Activated CD4-positive, alpha-beta T cell treated with anti-CD3 and anti-CD28 coated beads, Interleukin-2, amount 10 ng/mL, durations not matched to agents 24 days and 14 days (primary cell): Measurements from ENCODE around the gene KCNAB1. TPM values are rescaled to one million over a fixed set of nuclear protein-coding genes. Genes with fewer than 3 reads are reported as not detected.
"Not testable (repeated sequence)": the region's sequence is repeated elsewhere in the genome, so short reads cannot be mapped to it uniquely, and the experiment has no call there.

Experiments
- DNase-seq: peaks from one replicate; pipeline ENCODE4 v3.0.0; 2022
- H3K27ac Mint-ChIP-seq: one replicate; pipeline ENCODE4 v1.8.0; 2022; ENCODE audit warnings: mild to moderate bottlenecking, mixed read lengths
- H3K27me3 Mint-ChIP-seq: one replicate; pipeline ENCODE4 v1.8.0; 2022; ENCODE audit warnings: mixed read lengths
- H3K36me3 Mint-ChIP-seq: one replicate; pipeline ENCODE4 v1.8.0; 2022; ENCODE audit warnings: low read depth, mild to moderate bottlenecking, mixed read lengths
- H3K4me1 Mint-ChIP-seq: one replicate; pipeline ENCODE4 v1.8.0; 2021; ENCODE audit warnings: mixed read lengths
- H3K4me3 Mint-ChIP-seq: one replicate; pipeline ENCODE4 v1.8.0; 2022; ENCODE audit warnings: mild to moderate bottlenecking, moderate library complexity, mixed read lengths
- H3K9me3 Mint-ChIP-seq: one replicate; pipeline ENCODE4 v1.8.0; 2021; ENCODE audit warnings: mixed read lengths
- intact Hi-C: fragments of 100-400 bp; cut with micrococcal nuclease; formaldehyde crosslinking; loops from one replicate; pipeline ENCODE4 v1.15.1; 2023
- total RNA-seq: library from RNA; stranded (reverse); gene quantifications from 2 replicates; pipeline ENCODE4 v1.2.3, GENCODE V29; 2022

KCNAB1 gene
- total RNA-seq, 1 donor from 2014 or later, result not detected

GRCh38 chr3:156201411-156202405 lies 81.3 kb downstream of the KCNAB1 start:
- no peaks in the 10 kb centered on the region for H3K4me1 Mint-ChIP-seq
- DNase-seq, result no peak
- H3K27ac Mint-ChIP-seq, result no peak overlapping the region
- no peak overlapping the region for H3K4me3 Mint-ChIP-seq
- no peaks in the 10 kb centered on the region for H3K36me3 Mint-ChIP-seq
- intact Hi-C loops, result no loop called here
- no peaks in the 10 kb centered on the region for H3K9me3 Mint-ChIP-seq
- peaks cover 7% of the 10 kb centered on the region for H3K27me3 Mint-ChIP-seq

GRCh38 chr3:156206157-156206556 lies 85.8 kb downstream of the KCNAB1 start:
- Mint-ChIP-seq H3K36me3 (no peaks in the 10 kb centered on the region), H3K4me1 (no peaks in the 10 kb centered on the region), H3K27me3 (peaks cover 14% of the 10 kb centered on the region), H3K4me3 (no peak overlapping the region), H3K27ac (no peak overlapping the region), H3K9me3 (no peaks in the 10 kb centered on the region)
- no peak for DNase-seq
- intact Hi-C loops, result no loop called here

- Mint-ChIP-seq H3K4me3 (no peak overlapping the region), H3K27me3 (peaks cover 22% of the 10 kb centered on the region), H3K27ac (no peak overlapping the region), H3K4me1 (no peaks in the 10 kb centered on the region), H3K9me3 (no peaks in the 10 kb centered on the region), H3K36me3 (no peaks in the 10 kb centered on the region)
- intact Hi-C loops, result no loop called here
- DNase-seq, result no peak
Observed at GRCh38 chr3:156207802-156208685, 87.7 kb downstream of the KCNAB1 start.

- Mint-ChIP-seq H3K4me1 (no peaks in the 10 kb centered on the region), H3K27me3 (peaks cover 20% of the 10 kb centered on the region), H3K36me3 (no peaks in the 10 kb centered on the region), H3K9me3 (no peaks in the 10 kb centered on the region), H3K4me3 (no peak overlapping the region), H3K27ac (no peak overlapping the region)
- intact Hi-C loops, result no loop called here
- DNase-seq, result no peak
Observed at GRCh38 chr3:156209631-156210335, 89.4 kb downstream of the KCNAB1 start.

- Mint-ChIP-seq H3K4me3 (no peak overlapping the region), H3K9me3 (no peaks in the 10 kb centered on the region), H3K27me3 (peaks cover 28% of the 10 kb centered on the region), H3K36me3 (no peaks in the 10 kb centered on the region), H3K4me1 (no peaks in the 10 kb centered on the region), H3K27ac (no peak overlapping the region)
- intact Hi-C loops, result no loop called here
- DNase-seq, result no peak
Observed at GRCh38 chr3:156211583-156211982, 91.2 kb downstream of the KCNAB1 start.

- Mint-ChIP-seq H3K36me3 (no peaks in the 10 kb centered on the region), H3K27ac (no peak overlapping the region), H3K9me3 (no peaks in the 10 kb centered on the region), H3K4me3 (no peak overlapping the region), H3K4me1 (no peaks in the 10 kb centered on the region), H3K27me3 (peaks cover 20% of the 10 kb centered on the region)
- intact Hi-C loops, result no loop called here
- no peak for DNase-seq
Observed at GRCh38 chr3:156214676-156215075, 94.3 kb downstream of the KCNAB1 start.

GRCh38 chr3:156215751-156216150 lies 95.4 kb downstream of the KCNAB1 start:
- no peak overlapping the region for H3K27ac Mint-ChIP-seq
- intact Hi-C loops, result no loop called here
- H3K4me3 Mint-ChIP-seq, result no peak overlapping the region
- no peaks in the 10 kb centered on the region for H3K9me3 Mint-ChIP-seq
- no peaks in the 10 kb centered on the region for H3K36me3 Mint-ChIP-seq
- DNase-seq, result no peak
- peaks cover 20% of the 10 kb centered on the region for H3K27me3 Mint-ChIP-seq
- no peaks in the 10 kb centered on the region for H3K4me1 Mint-ChIP-seq

GRCh38 chr3:156216216-156216615 lies 95.8 kb downstream of the KCNAB1 start:
- no peaks in the 10 kb centered on the region for H3K9me3 Mint-ChIP-seq
- intact Hi-C loops, result no loop called here
- H3K4me1 Mint-ChIP-seq, result no peaks in the 10 kb centered on the region
- DNase-seq, result no peak
- no peaks in the 10 kb centered on the region for H3K36me3 Mint-ChIP-seq
- H3K27ac Mint-ChIP-seq, result no peak overlapping the region
- peaks cover 19% of the 10 kb centered on the region for H3K27me3 Mint-ChIP-seq
- H3K4me3 Mint-ChIP-seq, result no peak overlapping the region

- Mint-ChIP-seq H3K9me3 (peaks cover 1% of the 10 kb centered on the region), H3K27me3 (peaks cover 15% of the 10 kb centered on the region), H3K4me1 (no peaks in the 10 kb centered on the region), H3K4me3 (no peak overlapping the region), H3K36me3 (no peaks in the 10 kb centered on the region), H3K27ac (no peak overlapping the region)
- intact Hi-C loops, result no loop called here
- DNase-seq, result no peak
Observed at GRCh38 chr3:156216852-156217251, 96.5 kb downstream of the KCNAB1 start.

- H3K27me3 Mint-ChIP-seq, result peaks cover 10% of the 10 kb centered on the region
- H3K4me3 Mint-ChIP-seq, result no peak overlapping the region
- H3K4me1 Mint-ChIP-seq, result no peaks in the 10 kb centered on the region
- DNase-seq, result no peak
- H3K36me3 Mint-ChIP-seq, result no peaks in the 10 kb centered on the region
- H3K9me3 Mint-ChIP-seq, result peaks cover 5% of the 10 kb centered on the region
- H3K27ac Mint-ChIP-seq, result no peak overlapping the region
- intact Hi-C loops, result no loop called here
Observed at GRCh38 chr3:156217674-156218352, 97.4 kb downstream of the KCNAB1 start.

- no peak for DNase-seq
- Mint-ChIP-seq H3K4me1 (no peaks in the 10 kb centered on the region), H3K27me3 (peaks cover 10% of the 10 kb centered on the region), H3K9me3 (peaks cover 5% of the 10 kb centered on the region), H3K4me3 (no peak overlapping the region), H3K27ac (no peak overlapping the region), H3K36me3 (no peaks in the 10 kb centered on the region)
- intact Hi-C loops, result no loop called here
Observed at GRCh38 chr3:156218353-156218744, 98.0 kb downstream of the KCNAB1 start.

GRCh38 chr3:156222381-156222780 lies 102.0 kb downstream of the KCNAB1 start:
- H3K4me3 Mint-ChIP-seq, H3K27me3 Mint-ChIP-seq, H3K27ac Mint-ChIP-seq, H3K4me1 Mint-ChIP-seq, H3K36me3 Mint-ChIP-seq, intact Hi-C loops, DNase-seq, H3K9me3 Mint-ChIP-seq: not testable (repeated sequence)

- intact Hi-C loops, DNase-seq, H3K4me3 Mint-ChIP-seq, H3K4me1 Mint-ChIP-seq, H3K27ac Mint-ChIP-seq, H3K27me3 Mint-ChIP-seq, H3K36me3 Mint-ChIP-seq, H3K9me3 Mint-ChIP-seq: not testable (repeated sequence)
Observed at GRCh38 chr3:156224046-156224445, 103.7 kb downstream of the KCNAB1 start.
